Right cardiac atrium (tissue), 5 donors: ENCODE measurements around the gene DCTN1. TPM values are rescaled to one million over a fixed set of nuclear protein-coding genes. Genes with fewer than 3 reads are reported as not detected.

Source experiments
- ATAC-seq, 2 donors: fragments of 200-7000 bp; cut with Tn5 transposase; one replicate each; pipeline versions ENCODE4 v1.8.0 to v1.9.1; 2020; ENCODE audit warnings: moderate library complexity in 2 of 2, mild to moderate bottlenecking in 1 of 2
- DNase-seq, 3 donors: peaks; one replicate each; pipeline ENCODE4 v3.0.0-alpha.2; 2020
- H3K27ac ChIP-seq: one replicate; pipeline ENCODE4 v1.5.1; 2013; ENCODE audit warnings: mild to moderate bottlenecking, low read length, control low read depth, moderate library complexity
- H3K27me3 ChIP-seq: one replicate; pipeline ENCODE4 v1.6.1; 2013; ENCODE audit not compliant: control insufficient read depth, insufficient read depth
- H3K4me1 ChIP-seq: one replicate; pipeline ENCODE4 v1.6.1; 2013; ENCODE audit warnings: low read length; ENCODE audit not compliant: control insufficient read depth, insufficient read depth
- H3K4me3 ChIP-seq: one replicate; pipeline ENCODE4 v1.5.1; 2013; ENCODE audit warnings: low read length, control low read depth
- H3K9me3 ChIP-seq: one replicate; pipeline ENCODE4 v1.6.1; 2013; ENCODE audit warnings: low read length; ENCODE audit not compliant: control insufficient read depth
- WGBS: extraction: QIAGEN DNeasy Blood & Tissue Kit; methylation state at CpG from one replicate; pipeline ENCODE4 v1.1.7; 2013; 5-methylcytosine and 5-hydroxymethylcytosine counted together
- intact Hi-C, 4 donors: fragments of 100-400 bp; cut with DNase I; formaldehyde crosslinking; loops; one replicate each; pipeline versions ENCODE4 v1.11.0 to v1.14.0; 2022 to 2023
- polyA plus RNA-seq: library from polyadenylated mRNA; stranded (reverse); fragments of 200-250 nt; gene quantifications from one replicate; pipeline ENCODE4 v1.2.3, GENCODE V29; 2013
- total RNA-seq, 4 donors: library from RNA; stranded (reverse); fragmentation: NEBNext Ultra II Directional; extraction: Animal tissue kit (Norgen Biotek cat#: 25700); gene quantifications; one replicate each; pipeline ENCODE4 v1.2.1, GENCODE V29; 2021
- donor health status: healthy with polysubstance abuse.
- donor health status: DM: no; HTN: yes; CAD: no.
- donor health status: DM: no; HTN: no; CAD: no.
- donor health status: DM: no; HTN: yes; CAD: no; lungs with severe emphysema.
- donor health status: DM: yes; HTN: yes; CAD: no.

DCTN1 gene
- total and polyA plus RNA-seq, 5 donors, result 71.7 to 131 (median 123) TPM

GRCh38 chr2:74413001-74413698 is 33.0 kb upstream of the DCTN1 start:
- no peak overlapping the region for H3K27ac ChIP-seq
- H3K4me3 ChIP-seq, result no peak overlapping the region
- no peak for DNase-seq
- peaks cover 2% of the 10 kb centered on the region for H3K4me1 ChIP-seq
- ATAC-seq, result no peak
- WGBS, result 61% methylated on average over 8 of the region's 8 CpGs
- no peaks in the 10 kb centered on the region for H3K27me3 ChIP-seq
- no peaks in the 10 kb centered on the region for H3K9me3 ChIP-seq
- intact Hi-C loops, result no loop called here

- no peaks in the 10 kb centered on the region for H3K4me1 ChIP-seq
- no peaks in the 10 kb centered on the region for H3K27me3 ChIP-seq
- intact Hi-C loops, result no loop called here
- 49% methylated on average over 5 of the region's 5 CpGs for WGBS
- no peak overlapping the region for H3K4me3 ChIP-seq
- no peaks in the 10 kb centered on the region for H3K9me3 ChIP-seq
- no peak overlapping the region for H3K27ac ChIP-seq
- ATAC-seq, result no peak
- no peak for DNase-seq
Observed at GRCh38 chr2:74407682-74408081, 27.6 kb upstream of the DCTN1 start.

- ATAC-seq, result no peak
- Histone ChIP-seq H3K27me3 (no peaks in the 10 kb centered on the region), H3K9me3 (no peaks in the 10 kb centered on the region), H3K4me3 (no peak overlapping the region), H3K27ac (no peak overlapping the region), H3K4me1 (no peaks in the 10 kb centered on the region)
- no peak for DNase-seq
- intact Hi-C loops, result no loop called here
Observed at GRCh38 chr2:74406035-74406434, 25.9 kb upstream of the DCTN1 start.

GRCh38 chr2:74401891-74402290 is 21.8 kb upstream of the DCTN1 start:
- intact Hi-C loops, result no loop called here
- no peak overlapping the region for H3K4me3 ChIP-seq
- H3K9me3 ChIP-seq, result no peaks in the 10 kb centered on the region
- no peak for ATAC-seq
- H3K4me1 ChIP-seq, result no peaks in the 10 kb centered on the region
- no peak for DNase-seq
- no peak overlapping the region for H3K27ac ChIP-seq
- 74% methylated on average over 2 of the region's 2 CpGs for WGBS
- no peaks in the 10 kb centered on the region for H3K27me3 ChIP-seq

- no peak overlapping the region for H3K4me3 ChIP-seq
- H3K27ac ChIP-seq, result no peak overlapping the region
- intact Hi-C loops, result no loop called here
- H3K4me1 ChIP-seq, result no peaks in the 10 kb centered on the region
- no peaks in the 10 kb centered on the region for H3K27me3 ChIP-seq
- ATAC-seq (peak in 1 of 2 donors; percentile 28), DNase-seq (no peak)
- H3K9me3 ChIP-seq, result no peaks in the 10 kb centered on the region
Observed at GRCh38 chr2:74399785-74400184, 19.7 kb upstream of the DCTN1 start.

GRCh38 chr2:74396149-74396548 is 16.0 kb upstream of the DCTN1 start:
- Histone ChIP-seq H3K4me1 (no peaks in the 10 kb centered on the region), H3K9me3 (no peaks in the 10 kb centered on the region), H3K27me3 (no peaks in the 10 kb centered on the region), H3K27ac (no peak overlapping the region), H3K4me3 (no peak overlapping the region)
- DNase-seq (no peak), ATAC-seq (no peak)
- intact Hi-C loops, result no loop called here
- 96% methylated on average over 2 of the region's 2 CpGs for WGBS

GRCh38 chr2:74393525-74393924 is 13.4 kb upstream of the DCTN1 start:
- no peak overlapping the region for H3K4me3 ChIP-seq
- H3K27ac ChIP-seq, result no peak overlapping the region
- intact Hi-C loops, result no loop called here
- peaks cover 4% of the 10 kb centered on the region for H3K4me1 ChIP-seq
- 92% methylated on average over 1 of the region's 1 CpG for WGBS
- H3K9me3 ChIP-seq, result no peaks in the 10 kb centered on the region
- H3K27me3 ChIP-seq, result no peaks in the 10 kb centered on the region
- ATAC-seq (no peak), DNase-seq (no peak)

GRCh38 chr2:74392449-74392743 is 12.3 kb upstream of the DCTN1 start:
- Histone ChIP-seq H3K4me1 (peaks cover 4% of the 10 kb centered on the region), H3K9me3 (no peaks in the 10 kb centered on the region), H3K27ac (no peak overlapping the region), H3K27me3 (no peaks in the 10 kb centered on the region), H3K4me3 (peak overlapping the region; percentile 95)
- ATAC-seq (peak; percentile 11 to 20), DNase-seq (no peak)
- intact Hi-C loops, result no loop called here
- WGBS, result 70% methylated on average over 13 of the region's 13 CpGs

GRCh38 chr2:74391580-74392448 is 11.7 kb upstream of the DCTN1 start:
- WGBS, result 1% methylated on average over 62 of the region's 62 CpGs
- DNase-seq, result peak; percentile 93 to 96 (median 94)
- H3K4me1 ChIP-seq, result peaks cover 7% of the 10 kb centered on the region
- intact Hi-C loops, result no loop called here
- peak overlapping the region; percentile 95 for H3K4me3 ChIP-seq
- ATAC-seq, result peak; percentile 93 to 94
- H3K9me3 ChIP-seq, result no peaks in the 10 kb centered on the region
- peak overlapping the region; percentile 98 for H3K27ac ChIP-seq
- H3K27me3 ChIP-seq, result no peaks in the 10 kb centered on the region

- intact Hi-C loops, result no loop called here
- H3K27ac ChIP-seq, result no peak overlapping the region
- H3K4me1 ChIP-seq, result peaks cover 7% of the 10 kb centered on the region
- peak overlapping the region; percentile 95 for H3K4me3 ChIP-seq
- H3K27me3 ChIP-seq, result no peaks in the 10 kb centered on the region
- WGBS, result under 1% methylated on average over 11 of the region's 11 CpGs
- H3K9me3 ChIP-seq, result no peaks in the 10 kb centered on the region
- DNase-seq (no peak), ATAC-seq (peak in 1 of 2 donors; percentile 8)
Observed at GRCh38 chr2:74391209-74391579, 11.1 kb upstream of the DCTN1 start.

- ATAC-seq, result no peak
- 54% methylated on average over 5 of the region's 5 CpGs for WGBS
- peaks cover 7% of the 10 kb centered on the region for H3K4me1 ChIP-seq
Observed at GRCh38 chr2:74390606-74391005, 10.5 kb upstream of the DCTN1 start.

More at GRCh38 chr2:74390606-74391005, 10.5 kb upstream of the DCTN1 start:
- Histone ChIP-seq H3K9me3 (no peaks in the 10 kb centered on the region), H3K27ac (no peak overlapping the region), H3K4me3 (peak overlapping the region; percentile 95), H3K27me3 (no peaks in the 10 kb centered on the region)
- intact Hi-C loops, result no loop called here
- DNase-seq, result no peak
